ENCODE measurements around the gene PHACTR1.

- TF ChIP-seq POLR2A (IDR thresholded peaks at IDR 0.05; ENCODE audit: low read length) (no peak), CTCF (IDR thresholded peaks at IDR 0.05) (no peak), RAD21 (conservative IDR thresholded peaks at IDR 0.05 in 1 of 2, IDR thresholded peaks at IDR 0.05 in 1 of 2) (no peak), MAZ (IDR thresholded peaks at IDR 0.05; ENCODE audit: borderline replicate concordance, low read depth, low read length) (no peak), CEBPB (IDR thresholded peaks at IDR 0.05) (no peak), HDAC2 (IDR thresholded peaks at IDR 0.05) (no peak), ELK1 (IDR thresholded peaks at IDR 0.05; ENCODE audit: low read depth, low read length) (no peak), HES2 (IDR thresholded peaks at IDR 0.05) (no peak), JUNB (IDR thresholded peaks at IDR 0.05) (no peak), SMC3 (IDR thresholded peaks at IDR 0.05) (no peak), FOSB (CRISPR knock-in tag; IDR thresholded peaks at IDR 0.05) (no peak), POLR2AphosphoS2 (conservative IDR thresholded peaks at IDR 0.05; ENCODE audit: low read length) (no peak)
Measured at GRCh38 chr6:12968290-12968689, 251.7 kb downstream of the PHACTR1 start.

Measured in A549 (cell line).